ENCODE results near the gene IFIT3. TPM values are rescaled to one million over a fixed set of nuclear protein-coding genes. Genes with fewer than 3 reads are reported as not detected.

IFIT3 gene
- total RNA-seq, 1 donor from 2014 or later, result 16.8 TPM

DNA sequence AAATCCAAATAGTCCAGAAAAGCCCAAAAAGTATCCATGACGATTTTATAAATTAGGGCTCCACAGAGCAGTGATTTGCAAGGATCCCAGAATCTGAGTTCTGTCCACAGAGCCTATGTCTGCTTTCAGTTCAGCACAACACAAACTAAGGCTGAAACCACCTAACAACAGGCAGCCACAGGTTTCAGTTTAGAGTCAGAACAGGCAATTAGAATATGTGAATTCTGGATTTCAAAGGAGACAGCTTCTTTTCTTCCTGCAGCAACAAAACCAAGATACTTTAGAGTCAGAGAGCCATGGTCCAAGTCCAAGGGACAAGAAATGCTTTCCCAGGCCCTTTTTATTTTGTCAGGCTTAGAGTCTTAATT, 23.6 kb downstream of the IFIT3 start:
- peaks cover 5% of the 10 kb centered on the region for H3K36me3 Mint-ChIP-seq (ENCODE audit: low read depth, unreplicated experiment)
- H3K27me3 Mint-ChIP-seq (ENCODE audit: unreplicated experiment), result peaks cover 6% of the 10 kb centered on the region
- no peak overlapping the region for H3K4me3 Mint-ChIP-seq (ENCODE audit: unreplicated experiment)
- TF ChIP-seq, protein P1, sequence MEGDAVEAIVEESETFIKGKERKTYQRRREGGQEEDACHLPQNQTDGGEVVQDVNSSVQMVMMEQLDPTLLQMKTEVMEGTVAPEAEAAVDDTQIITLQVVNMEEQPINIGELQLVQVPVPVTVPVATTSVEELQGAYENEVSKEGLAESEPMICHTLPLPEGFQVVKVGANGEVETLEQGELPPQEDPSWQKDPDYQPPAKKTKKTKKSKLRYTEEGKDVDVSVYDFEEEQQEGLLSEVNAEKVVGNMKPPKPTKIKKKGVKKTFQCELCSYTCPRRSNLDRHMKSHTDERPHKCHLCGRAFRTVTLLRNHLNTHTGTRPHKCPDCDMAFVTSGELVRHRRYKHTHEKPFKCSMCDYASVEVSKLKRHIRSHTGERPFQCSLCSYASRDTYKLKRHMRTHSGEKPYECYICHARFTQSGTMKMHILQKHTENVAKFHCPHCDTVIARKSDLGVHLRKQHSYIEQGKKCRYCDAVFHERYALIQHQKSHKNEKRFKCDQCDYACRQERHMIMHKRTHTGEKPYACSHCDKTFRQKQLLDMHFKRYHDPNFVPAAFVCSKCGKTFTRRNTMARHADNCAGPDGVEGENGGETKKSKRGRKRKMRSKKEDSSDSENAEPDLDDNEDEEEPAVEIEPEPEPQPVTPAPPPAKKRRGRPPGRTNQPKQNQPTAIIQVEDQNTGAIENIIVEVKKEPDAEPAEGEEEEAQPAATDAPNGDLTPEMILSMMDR (IDR thresholded peaks at IDR 0.05; ENCODE audit: unreplicated experiment), result no peak
- H3K27ac Mint-ChIP-seq (ENCODE audit: unreplicated experiment), result peak overlapping the region; percentile 65
- DNase-seq (ENCODE audit: low spot score), result no peak
- H3K9me3 Mint-ChIP-seq (ENCODE audit: unreplicated experiment), result no peaks in the 10 kb centered on the region
- H3K4me1 Mint-ChIP-seq (ENCODE audit: unreplicated experiment), result peaks cover 57% of the 10 kb centered on the region

GRCh38 chr10:89351780-89352597, 24.2 kb downstream of the IFIT3 start:
- Mint-ChIP-seq H3K27me3 (ENCODE audit: unreplicated experiment) (peaks cover 5% of the 10 kb centered on the region), H3K36me3 (ENCODE audit: low read depth, unreplicated experiment) (peaks cover 5% of the 10 kb centered on the region), H3K4me3 (ENCODE audit: unreplicated experiment) (peak overlapping the region; percentile 16), H3K27ac (ENCODE audit: unreplicated experiment) (peak overlapping the region; percentile 65), H3K4me1 (ENCODE audit: unreplicated experiment) (peaks cover 54% of the 10 kb centered on the region), H3K9me3 (ENCODE audit: unreplicated experiment) (no peaks in the 10 kb centered on the region)
- no peak for DNase-seq (ENCODE audit: low spot score)
- TF ChIP-seq, protein P1 (IDR thresholded peaks at IDR 0.05; ENCODE audit: unreplicated experiment), result no peak

- Mint-ChIP-seq H3K27me3 (ENCODE audit: unreplicated experiment) (peaks cover 3% of the 10 kb centered on the region), H3K4me1 (ENCODE audit: unreplicated experiment) (peaks cover 55% of the 10 kb centered on the region), H3K4me3 (ENCODE audit: unreplicated experiment) (no peak overlapping the region), H3K36me3 (ENCODE audit: low read depth, unreplicated experiment) (peaks cover 5% of the 10 kb centered on the region), H3K9me3 (ENCODE audit: unreplicated experiment) (no peaks in the 10 kb centered on the region), H3K27ac (ENCODE audit: unreplicated experiment) (no peak overlapping the region)
- DNase-seq (ENCODE audit: low spot score), result no peak
- TF ChIP-seq, protein P1 (IDR thresholded peaks at IDR 0.05; ENCODE audit: unreplicated experiment), result no peak
Observed at GRCh38 chr10:89352802-89353201, 25.0 kb downstream of the IFIT3 start.

DNA sequence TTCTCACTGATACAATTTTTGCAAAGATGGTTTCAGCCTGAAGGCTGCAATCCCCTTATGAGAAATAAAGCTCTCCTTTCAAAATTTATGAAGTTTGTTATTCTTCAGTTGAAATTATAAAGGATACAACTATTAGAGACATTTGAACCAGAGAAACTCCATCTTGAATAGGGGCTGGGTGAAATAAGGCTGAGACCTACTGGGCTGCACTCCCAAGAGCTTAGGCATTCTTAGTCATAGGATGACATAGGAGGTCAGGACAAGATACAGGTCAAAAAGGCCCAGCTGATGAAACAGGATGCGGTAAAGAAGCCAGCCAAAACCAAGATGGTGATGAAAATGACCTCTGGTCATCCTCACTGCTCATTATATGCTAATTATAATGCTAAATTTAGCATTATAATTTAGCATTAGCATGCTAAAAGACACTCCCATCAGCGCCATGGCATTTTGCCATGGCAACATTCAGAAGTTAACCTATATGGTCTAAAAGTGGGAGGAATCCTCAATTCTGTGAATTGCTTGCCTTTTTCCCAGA, 27.7 kb downstream of the IFIT3 start:
- H3K4me3 Mint-ChIP-seq (ENCODE audit: unreplicated experiment), result no peak overlapping the region
- no peaks in the 10 kb centered on the region for H3K9me3 Mint-ChIP-seq (ENCODE audit: unreplicated experiment)
- peaks cover 4% of the 10 kb centered on the region for H3K27me3 Mint-ChIP-seq (ENCODE audit: unreplicated experiment)
- TF ChIP-seq, protein P1 (IDR thresholded peaks at IDR 0.05; ENCODE audit: unreplicated experiment), result no peak
- no peak for DNase-seq (ENCODE audit: low spot score)
- H3K4me1 Mint-ChIP-seq (ENCODE audit: unreplicated experiment), result peaks cover 39% of the 10 kb centered on the region
- H3K36me3 Mint-ChIP-seq (ENCODE audit: low read depth, unreplicated experiment), result peaks cover 5% of the 10 kb centered on the region
- H3K27ac Mint-ChIP-seq (ENCODE audit: unreplicated experiment), result no peak overlapping the region

DNA sequence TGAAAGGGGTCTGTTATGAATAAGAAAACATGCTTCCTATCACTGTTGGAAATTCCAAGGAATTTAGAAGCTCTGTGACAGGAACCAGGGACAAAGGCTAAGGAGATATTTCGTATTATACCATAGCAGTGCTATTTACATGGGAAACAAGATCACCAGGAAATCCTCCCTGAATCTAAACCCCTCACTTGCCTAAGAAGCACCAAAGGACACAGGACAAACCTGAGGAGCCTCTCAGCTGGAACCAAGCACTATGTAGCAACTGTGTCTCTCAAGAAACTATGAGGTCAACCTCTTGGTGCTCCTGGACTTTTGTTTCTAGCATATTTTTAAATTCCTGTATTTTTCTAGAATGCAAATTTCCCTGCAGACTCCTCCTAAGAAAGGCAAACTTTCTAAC, 29.3 kb downstream of the IFIT3 start:
- TF ChIP-seq, protein P1 (IDR thresholded peaks at IDR 0.05; ENCODE audit: unreplicated experiment), result no peak
- H3K27me3 Mint-ChIP-seq (ENCODE audit: unreplicated experiment), result peaks cover 3% of the 10 kb centered on the region
- H3K4me3 Mint-ChIP-seq (ENCODE audit: unreplicated experiment), result no peak overlapping the region
- peaks cover 5% of the 10 kb centered on the region for H3K36me3 Mint-ChIP-seq (ENCODE audit: low read depth, unreplicated experiment)
- H3K27ac Mint-ChIP-seq (ENCODE audit: unreplicated experiment), result peak overlapping the region; percentile 55
- H3K4me1 Mint-ChIP-seq (ENCODE audit: unreplicated experiment), result peaks cover 24% of the 10 kb centered on the region
- DNase-seq (ENCODE audit: low spot score), result no peak
- H3K9me3 Mint-ChIP-seq (ENCODE audit: unreplicated experiment), result no peaks in the 10 kb centered on the region

All from endothelial cell (in vitro differentiated cells).